Transverse colon (tissue), 4 donors: Measurements from ENCODE around the gene CFAP299. TPM values are rescaled to one million over a fixed set of nuclear protein-coding genes. Genes with fewer than 3 reads are reported as not detected.

Source experiments
- DNase-seq: peaks from one replicate; pipeline ENCODE4 v3.0.0-alpha.2; 2019
- H3K27ac ChIP-seq, 4 donors: fragments of 200-600 bp; sonication (generic); 2 replicates each; pipeline ENCODE4 v1.5.1; 2016 to 2018; ENCODE audit warnings: inconsistent platforms in 4 of 4
- H3K27me3 ChIP-seq: fragments of 200-600 bp; sonication (generic); 2 replicates; pipeline ENCODE4 v1.5.1; 2017; ENCODE audit warnings: inconsistent platforms
- H3K36me3 ChIP-seq, 4 donors: fragments of 200-600 bp; sonication (generic); 2 replicates each; pipeline ENCODE4 v1.5.1; 2017 to 2019; ENCODE audit warnings: inconsistent platforms in 4 of 4
- H3K4me1 ChIP-seq, 4 donors: fragments of 200-600 bp; sonication (generic); 2 replicates each; pipeline ENCODE4 v1.5.1; 2017 to 2020; ENCODE audit warnings: inconsistent platforms in 4 of 4
- H3K4me3 ChIP-seq, 4 donors: fragments of 200-600 bp; sonication (generic); 1 replicate in 1 of 4; 2 replicates in 3 of 4; pipeline versions ENCODE4 v1.5.1 to v1.6.1; 2017 to 2019; ENCODE audit warnings: inconsistent platforms in 4 of 4
- H3K9me3 ChIP-seq, 2 donors: fragments of 200-600 bp; sonication (generic); 2 replicates each; pipeline ENCODE4 v1.5.1; 2017 to 2019; ENCODE audit warnings: inconsistent platforms in 2 of 2
- CTCF ChIP-seq, 5 experiments: fragments of 200-600 bp in 3 of 5; fragments of 450-650 bp in 2 of 5; sonication (generic) in 3 of 5; IDR thresholded peaks; 1 replicate in 2 of 5; 2 replicates in 3 of 5; pipeline ENCODE4 v1.5.1; 2016 to 2017; ENCODE audit warnings: antibody characterized with exemption in 5 of 5, inconsistent platforms in 3 of 5, mild to moderate bottlenecking in 2 of 5, moderate library complexity in 1 of 5
- EP300 ChIP-seq: sonication (generic); formaldehyde crosslinking; IDR thresholded peaks from one replicate; pipeline ENCODE4 v1.6.1; 2017; ENCODE audit warnings: antibody characterized with exemption, low read depth
- POLR2A ChIP-seq: fragments of 450-650 bp; IDR thresholded peaks from one replicate; pipeline ENCODE4 v1.6.1; 2016; ENCODE audit warnings: antibody characterized with exemption, mild to moderate bottlenecking, moderate library complexity
- POLR2AphosphoS5 ChIP-seq, 3 donors: sonication (generic); formaldehyde crosslinking; IDR thresholded peaks; one replicate each; pipeline ENCODE4 v1.6.1; 2016; ENCODE audit warnings: antibody characterized with exemption in 3 of 3
- WGBS, 2 donors: methylation state at CpG; one replicate each; pipeline ENCODE4 v1.1.5; 2018; ENCODE audit warnings: low coverage in 1 of 2; 5-methylcytosine and 5-hydroxymethylcytosine counted together
- in situ Hi-C, 4 donors: fragments of 200-750 bp; cut with MboI; loops; one replicate each; pipeline versions ENCODE4 v1.15.0 to v1.15.1; 2017; ENCODE audit warnings: low sequenced_read_pairs in 3 of 4, low pct_ligation_motif_present in 1 of 4, low pct_unique_long_range_greater_than_20kb in 1 of 4
- intact Hi-C: fragments of 100-400 bp; cut with DNase I; formaldehyde crosslinking; loops from one replicate; pipeline ENCODE4 v1.15.1; 2023; ENCODE audit warnings: low total_unique reads
- total RNA-seq, 4 donors: library from RNA; depleted of rRNA; stranded (reverse); fragments of >200 nt; gene quantifications; one replicate each; pipeline ENCODE4 v1.1.0, GENCODE V29; 2016

Gene CFAP299
- total RNA-seq, 4 donors from 2014 or later = not detected

- no peak for DNase-seq
- Histone ChIP-seq H3K9me3 (no peaks in the 10 kb centered on the region), H3K4me1 (no peaks in the 10 kb centered on the region), H3K36me3 (no peaks in the 10 kb centered on the region), H3K4me3 (no peak overlapping the region), H3K27ac (no peak overlapping the region), H3K27me3 (no peaks in the 10 kb centered on the region)
- no peak for TF ChIP-seq POLR2A
- TF ChIP-seq CTCF (IDR thresholded peaks at IDR 0.05) = no peak
- no peak for TF ChIP-seq EP300
- no peak for TF ChIP-seq POLR2AphosphoS5 (IDR thresholded peaks at IDR 0.05)
- intact Hi-C loops (no loop called here), in situ Hi-C loops (no loop called here)
Measured at GRCh38 chr4:80918004-80918403, 582.5 kb downstream of the CFAP299 start.

GRCh38 chr4:80921441-80921840 is 585.9 kb downstream of the CFAP299 start:
- in situ Hi-C loops = no loop called here
- WGBS, 2 donors = 70 to 86% methylated on average over 2 of the region's 2 CpGs
- TF ChIP-seq POLR2A (no peak), EP300 (no peak), CTCF (IDR thresholded peaks at IDR 0.05) (no peak)

GRCh38 chr4:80922941-80923340 is 587.4 kb downstream of the CFAP299 start:
- H3K27me3 ChIP-seq = no peaks in the 10 kb centered on the region
- 80 to 90% methylated on average over 2 of the region's 2 CpGs for WGBS, 2 donors
- TF ChIP-seq EP300 (no peak), POLR2A (no peak), CTCF (IDR thresholded peaks at IDR 0.05) (no peak), POLR2AphosphoS5 (IDR thresholded peaks at IDR 0.05) (no peak)
- intact Hi-C loops (no loop called here), in situ Hi-C loops (no loop called here)
- no peaks in the 10 kb centered on the region for H3K36me3 ChIP-seq
- H3K27ac ChIP-seq = no peak overlapping the region
- no peaks in the 10 kb centered on the region for H3K9me3 ChIP-seq
- no peak for DNase-seq
- no peak overlapping the region for H3K4me3 ChIP-seq
- no peaks in the 10 kb centered on the region for H3K4me1 ChIP-seq

More at GRCh38 chr4:80921441-80921840, 585.9 kb downstream of the CFAP299 start:
- DNase-seq = no peak
- Histone ChIP-seq H3K27me3 (no peaks in the 10 kb centered on the region), H3K27ac (no peak overlapping the region), H3K4me1 (no peaks in the 10 kb centered on the region), H3K4me3 (no peak overlapping the region), H3K36me3 (no peaks in the 10 kb centered on the region), H3K9me3 (no peaks in the 10 kb centered on the region)
- intact Hi-C loops = no loop called here

GRCh38 chr4:80925293-80925692 is 589.8 kb downstream of the CFAP299 start:
- H3K4me1 ChIP-seq = no peaks in the 10 kb centered on the region
- in situ Hi-C loops = no loop called here

More at GRCh38 chr4:80925293-80925692, 589.8 kb downstream of the CFAP299 start:
- intact Hi-C loops = no loop called here
- Histone ChIP-seq H3K27me3 (no peaks in the 10 kb centered on the region), H3K36me3 (no peaks in the 10 kb centered on the region), H3K9me3 (no peaks in the 10 kb centered on the region), H3K27ac (no peak overlapping the region), H3K4me3 (no peak overlapping the region)
- no peak for TF ChIP-seq EP300
- no peak for TF ChIP-seq CTCF (IDR thresholded peaks at IDR 0.05)
- TF ChIP-seq POLR2AphosphoS5 (IDR thresholded peaks at IDR 0.05) = no peak
- no peak for TF ChIP-seq POLR2A
- 93 to 100% methylated on average over 1 of the region's 1 CpG for WGBS, 2 donors
- no peak for DNase-seq
